Measurements from ENCODE around the gene TBC1D22A.

TBC1D22A gene

GRCh38 chr22:46754826-46755225 lies 7.6 kb upstream of the TBC1D22A start:
- H3K36me3 ChIP-seq (replicated peaks; ENCODE audit: low read depth, low read length), result peaks cover 28% of the 10 kb centered on the region
- TF ChIP-seq CTCF (IDR thresholded peaks at IDR 0.05; ENCODE audit: low read depth, low read length), result no peak
- no peak for TF ChIP-seq EZH2phosphoT487 (IDR thresholded peaks at IDR 0.05; ENCODE audit: low read depth)
- 0 out of 2 replicates have a peak, but pooled peaks cover 2% of the 10 kb centered on the region for H3K27me3 ChIP-seq (ENCODE audit: low read depth, low read length)
- H3K9me3 ChIP-seq (ENCODE audit: insufficient read depth, low read length), result peaks cover 7% of the 10 kb centered on the region; the same call in 1 of the 2 replicates
- no peak overlapping the region for H3K4me2 ChIP-seq (ENCODE audit: low read length)
- no peaks in the 10 kb centered on the region for H4K20me1 ChIP-seq (ENCODE audit: insufficient read depth, low read length)
- peaks cover 11% of the 10 kb centered on the region for H3K4me1 ChIP-seq (ENCODE audit: low read length)
- no peaks in the 10 kb centered on the region for H3K79me2 ChIP-seq (ENCODE audit: low read length)
- no peak overlapping the region for H3K9ac ChIP-seq (ENCODE audit: low read length)
- no peak overlapping the region for H3K27ac ChIP-seq (ENCODE audit: low read length)
- H3K4me3 ChIP-seq (ENCODE audit: low read length), result no peak overlapping the region
- H2AFZ ChIP-seq (ENCODE audit: low read depth, low read length), result no peak overlapping the region

GRCh38 chr22:46755525-46755924 lies 6.9 kb upstream of the TBC1D22A start:
- no peak overlapping the region for H3K27ac ChIP-seq (ENCODE audit: low read length)
- peaks cover 34% of the 10 kb centered on the region for H3K36me3 ChIP-seq (replicated peaks; ENCODE audit: low read depth, low read length)
- H3K4me1 ChIP-seq (ENCODE audit: low read length), result peaks cover 9% of the 10 kb centered on the region
- H2AFZ ChIP-seq (ENCODE audit: low read depth, low read length), result no peak overlapping the region
- H3K27me3 ChIP-seq (ENCODE audit: low read depth, low read length), result 0 out of 2 replicates have a peak, but pooled peaks cover 2% of the 10 kb centered on the region
- H3K9ac ChIP-seq (ENCODE audit: low read length), result no peak overlapping the region
- peaks cover 7% of the 10 kb centered on the region; the same call in 1 of the 2 replicates for H3K9me3 ChIP-seq (ENCODE audit: insufficient read depth, low read length)
- peaks cover 5% of the 10 kb centered on the region for H3K79me2 ChIP-seq (ENCODE audit: low read length)
- TF ChIP-seq EZH2phosphoT487 (IDR thresholded peaks at IDR 0.05; ENCODE audit: low read depth), result no peak
- no peak for TF ChIP-seq CTCF (IDR thresholded peaks at IDR 0.05; ENCODE audit: low read depth, low read length)
- H3K4me2 ChIP-seq (ENCODE audit: low read length), result no peak overlapping the region
- no peaks in the 10 kb centered on the region for H4K20me1 ChIP-seq (ENCODE audit: insufficient read depth, low read length)
- no peak overlapping the region for H3K4me3 ChIP-seq (ENCODE audit: low read length)

- peaks cover 14% of the 10 kb centered on the region for H3K4me1 ChIP-seq (ENCODE audit: low read length)
- no peak overlapping the region for H3K4me2 ChIP-seq (ENCODE audit: low read length)
- TF ChIP-seq CTCF (IDR thresholded peaks at IDR 0.05; ENCODE audit: low read depth, low read length) (no peak), EZH2phosphoT487 (IDR thresholded peaks at IDR 0.05; ENCODE audit: low read depth) (no peak)
- peaks cover 40% of the 10 kb centered on the region for H3K36me3 ChIP-seq (replicated peaks; ENCODE audit: low read depth, low read length)
- H3K9ac ChIP-seq (ENCODE audit: low read length), result no peak overlapping the region
- 0 out of 2 replicates have a peak, but pooled peaks cover 2% of the 10 kb centered on the region for H3K27me3 ChIP-seq (ENCODE audit: low read depth, low read length)
- H4K20me1 ChIP-seq (ENCODE audit: insufficient read depth, low read length), result no peaks in the 10 kb centered on the region
- H3K79me2 ChIP-seq (ENCODE audit: low read length), result peaks cover 11% of the 10 kb centered on the region
- H3K4me3 ChIP-seq (ENCODE audit: low read length), result no peak overlapping the region
- no peak overlapping the region for H3K27ac ChIP-seq (ENCODE audit: low read length)
- H3K9me3 ChIP-seq (ENCODE audit: insufficient read depth, low read length), result peaks cover 7% of the 10 kb centered on the region; the same call in 1 of the 2 replicates
- no peak overlapping the region for H2AFZ ChIP-seq (ENCODE audit: low read depth, low read length)
Measured at GRCh38 chr22:46756097-46756496, 6.4 kb upstream of the TBC1D22A start.

- no peak for TF ChIP-seq CTCF (IDR thresholded peaks at IDR 0.05; ENCODE audit: low read depth, low read length)
- no peak for TF ChIP-seq EZH2phosphoT487 (IDR thresholded peaks at IDR 0.05; ENCODE audit: low read depth)
- no peaks in the 10 kb centered on the region for H3K27me3 ChIP-seq (ENCODE audit: low read depth, low read length)
- no peak overlapping the region for H3K4me2 ChIP-seq (ENCODE audit: low read length)
- H3K4me3 ChIP-seq (ENCODE audit: low read length), result no peak overlapping the region
- peaks cover 7% of the 10 kb centered on the region; the same call in 1 of the 2 replicates for H3K9me3 ChIP-seq (ENCODE audit: insufficient read depth, low read length)
- no peak overlapping the region for H3K9ac ChIP-seq (ENCODE audit: low read length)
- peaks cover 21% of the 10 kb centered on the region for H3K79me2 ChIP-seq (ENCODE audit: low read length)
- H3K4me1 ChIP-seq (ENCODE audit: low read length), result peaks cover 19% of the 10 kb centered on the region
- peaks cover 42% of the 10 kb centered on the region for H3K36me3 ChIP-seq (replicated peaks; ENCODE audit: low read depth, low read length)
- no peak overlapping the region for H2AFZ ChIP-seq (ENCODE audit: low read depth, low read length)
- H4K20me1 ChIP-seq (ENCODE audit: insufficient read depth, low read length), result no peaks in the 10 kb centered on the region
- H3K27ac ChIP-seq (ENCODE audit: low read length), result no peak overlapping the region
Measured at GRCh38 chr22:46757104-46757503, 5.3 kb upstream of the TBC1D22A start.

All from OCI-LY3 (cell line).